IPS-15b (cell line): ENCODE data around the gene RNF150.
A peak's percentile ranks its signal among the peaks of the same experiment; 100 is the strongest.
"Not testable (repeated sequence)": the region's sequence is repeated elsewhere in the genome, so short reads cannot be mapped to it uniquely, and the experiment has no call there.

Source experiments
- H3K27me3 ChIP-seq: one replicate; pipeline ENCODE4 v1.6.1; 2013; ENCODE audit warnings: low read length; ENCODE audit not compliant: control insufficient read depth, insufficient read depth
- H3K36me3 ChIP-seq: one replicate; pipeline ENCODE4 v1.6.1; 2013; ENCODE audit warnings: low read length; ENCODE audit not compliant: control insufficient read depth, insufficient read depth
- H3K4me1 ChIP-seq: one replicate; pipeline ENCODE4 v1.6.1; 2013; ENCODE audit warnings: mild to moderate bottlenecking, low read length; ENCODE audit not compliant: control insufficient read depth, insufficient read depth
- H3K4me3 ChIP-seq: one replicate; pipeline ENCODE4 v1.5.1; 2013; ENCODE audit warnings: low read depth, low read length
- H3K9ac ChIP-seq: one replicate; pipeline ENCODE4 v1.6.1; 2013; ENCODE audit warnings: low read depth, mild to moderate bottlenecking, low read length
- H3K9me3 ChIP-seq: one replicate; pipeline ENCODE4 v1.6.1; 2013; ENCODE audit warnings: mild to moderate bottlenecking, low read length; ENCODE audit not compliant: control insufficient read depth, insufficient read depth

The RNF150 gene

DNA sequence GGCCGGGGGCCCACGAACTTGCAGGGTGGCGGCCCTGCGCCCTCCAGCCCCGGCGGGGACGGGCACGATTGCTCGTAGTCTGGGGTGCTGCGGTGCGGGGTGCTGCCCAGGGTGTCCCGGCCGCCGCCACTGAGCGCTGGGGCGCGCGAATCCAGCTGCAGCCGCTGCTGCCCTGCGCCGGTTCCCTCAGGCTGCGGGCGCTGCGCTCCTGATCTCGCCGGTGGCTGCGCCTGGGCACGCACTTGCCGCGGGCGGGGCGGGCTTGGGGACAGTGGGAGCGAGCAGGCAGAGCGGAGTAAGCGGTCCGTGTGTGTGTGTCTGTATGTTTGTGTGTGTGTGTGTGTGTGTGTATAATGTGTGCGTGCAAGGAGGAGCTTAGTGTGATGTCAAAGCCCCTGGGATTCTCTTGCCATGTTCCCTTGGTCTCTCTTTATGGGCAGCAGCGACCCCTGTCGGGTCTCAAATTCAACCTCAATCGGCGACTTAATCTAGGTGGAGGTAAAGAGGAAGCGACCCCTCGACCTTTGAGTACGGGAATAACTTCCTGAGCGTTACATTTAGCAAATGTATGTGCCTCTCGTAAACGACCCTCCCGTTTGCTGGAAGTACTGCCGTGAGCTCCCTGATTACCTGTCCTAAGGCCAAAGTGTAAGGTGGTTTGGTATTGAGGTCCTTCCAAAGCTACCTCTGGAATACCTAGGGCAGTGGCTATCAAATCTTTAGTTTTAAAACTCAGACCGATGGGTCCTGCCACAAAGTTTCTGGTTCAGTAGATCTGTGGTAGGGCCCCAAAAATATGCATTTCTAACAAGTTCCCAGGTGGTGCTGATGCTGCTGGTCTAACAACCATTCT is at the start of gene RNF150:
TSS of gene RNF150 (minus strand) at position 324 of the 853 bp plus-strand sequence.
- Histone ChIP-seq H3K27me3 (peaks cover 25% of the 10 kb centered on the region), H3K4me1 (peaks cover 9% of the 10 kb centered on the region), H3K9ac (peak within 1 kb of the TSS; percentile 75), H3K9me3 (no peaks in the 10 kb centered on the region), H3K36me3 (no peaks in the 10 kb centered on the region), H3K4me3 (peak within 1 kb of the TSS; percentile 92)

DNA sequence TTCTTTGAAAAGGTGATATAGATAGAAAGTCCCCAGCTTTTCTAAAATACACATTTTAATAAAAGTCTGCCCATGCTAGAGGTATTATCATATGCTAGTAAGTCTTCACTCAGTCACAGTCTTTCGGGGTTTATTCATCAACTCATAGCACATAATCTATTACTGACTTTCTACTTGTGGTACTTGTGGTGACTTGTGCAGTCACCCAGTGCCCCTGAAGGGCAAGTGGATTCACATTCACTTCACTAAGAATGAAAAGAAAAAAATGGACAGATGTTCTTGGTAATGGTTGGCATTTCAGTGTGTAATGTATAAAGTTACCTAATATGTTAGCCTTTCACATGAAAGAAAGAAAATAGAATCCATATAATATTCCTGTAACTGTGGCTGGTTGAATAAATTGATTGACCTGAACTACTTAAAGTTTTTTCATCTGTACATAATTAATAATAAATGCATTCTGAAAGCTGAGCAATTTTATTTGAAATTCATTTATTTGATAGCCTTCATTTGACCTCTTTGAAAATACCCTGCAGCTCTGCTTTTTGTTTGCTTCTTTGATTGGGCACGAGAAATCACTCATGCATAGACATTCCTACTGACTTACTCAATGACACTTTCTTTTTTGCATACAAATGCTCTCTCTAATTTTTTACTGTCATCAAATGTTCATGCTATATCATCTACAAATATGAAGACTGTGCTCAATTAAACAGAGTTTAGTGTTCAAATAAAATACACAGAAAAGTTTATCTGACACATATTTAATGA is 47.9 kb upstream of the RNF150 start:
- Histone ChIP-seq H3K36me3 (no peaks in the 10 kb centered on the region), H3K9ac (no peak overlapping the region), H3K4me3 (no peak overlapping the region), H3K27me3 (no peaks in the 10 kb centered on the region), H3K9me3 (no peaks in the 10 kb centered on the region), H3K4me1 (no peaks in the 10 kb centered on the region)

DNA sequence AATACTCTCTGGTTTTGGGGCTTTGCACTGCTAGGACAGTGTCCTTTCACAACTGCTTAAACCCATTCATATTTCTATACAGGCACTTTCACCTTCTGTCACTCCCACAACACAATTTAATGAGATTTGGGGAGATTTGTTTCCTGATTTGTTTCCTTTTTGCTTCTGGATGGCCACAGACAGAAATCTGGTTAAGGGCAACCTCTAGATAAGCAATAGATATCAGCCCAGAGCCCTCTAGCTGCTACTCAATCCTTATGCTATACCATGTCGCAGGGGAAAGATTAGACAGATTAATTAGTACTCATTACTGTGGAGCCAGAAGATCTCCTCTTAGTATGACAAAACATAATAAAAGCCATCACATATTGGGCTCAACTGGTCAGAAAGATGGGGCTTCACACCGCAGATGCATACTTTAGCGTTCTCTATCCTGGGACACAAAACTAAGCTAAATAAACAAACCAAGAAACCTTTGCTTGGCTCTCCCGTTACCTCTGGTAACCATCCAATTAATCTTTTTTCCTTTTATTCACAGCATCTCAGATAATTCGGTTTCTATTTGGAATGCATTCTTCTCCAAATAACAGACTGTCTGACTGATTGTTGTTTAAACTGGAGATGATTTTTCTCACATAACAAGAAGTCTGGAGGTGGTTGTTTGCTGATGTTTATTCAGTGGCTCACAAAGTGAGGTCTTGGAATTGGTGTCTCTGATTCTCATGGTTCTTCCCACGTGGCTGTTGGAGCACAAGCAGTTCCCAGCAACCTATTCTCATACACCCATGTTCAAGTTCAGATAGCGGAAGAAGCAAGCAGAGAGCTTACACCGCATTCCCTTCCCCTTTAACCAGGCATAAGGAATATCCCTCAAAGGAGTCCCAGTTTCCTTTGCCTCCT is 46.5 kb upstream of the RNF150 start:
- no peaks in the 10 kb centered on the region for H3K36me3 ChIP-seq
- no peaks in the 10 kb centered on the region for H3K27me3 ChIP-seq
- no peak overlapping the region for H3K9ac ChIP-seq
- H3K4me3 ChIP-seq = no peak overlapping the region
- H3K4me1 ChIP-seq = no peaks in the 10 kb centered on the region
- H3K9me3 ChIP-seq = no peaks in the 10 kb centered on the region

DNA sequence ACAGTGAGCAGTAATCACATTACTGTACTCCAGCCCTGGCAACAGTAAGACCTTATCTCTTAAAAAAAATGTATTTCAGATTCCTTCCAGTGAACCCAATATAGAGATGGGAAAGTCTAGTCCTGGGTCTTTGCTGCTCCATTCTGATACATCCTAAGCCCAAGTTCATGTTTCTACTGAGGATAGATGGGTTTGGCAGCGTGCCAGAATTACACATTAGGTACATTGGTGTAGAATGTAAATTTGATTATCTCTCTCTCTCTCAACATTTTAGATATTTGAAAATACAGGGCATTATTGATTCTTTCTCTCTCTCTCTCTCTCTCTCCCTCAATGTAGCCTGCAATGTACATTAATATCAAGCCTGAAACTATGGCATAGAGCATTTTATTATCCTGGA is 43.9 kb upstream of the RNF150 start:
- H3K4me1 ChIP-seq = no peaks in the 10 kb centered on the region
- no peak overlapping the region for H3K9ac ChIP-seq
- no peak overlapping the region for H3K4me3 ChIP-seq
- H3K9me3 ChIP-seq = no peaks in the 10 kb centered on the region
- H3K36me3 ChIP-seq = no peaks in the 10 kb centered on the region
- H3K27me3 ChIP-seq = no peaks in the 10 kb centered on the region

DNA sequence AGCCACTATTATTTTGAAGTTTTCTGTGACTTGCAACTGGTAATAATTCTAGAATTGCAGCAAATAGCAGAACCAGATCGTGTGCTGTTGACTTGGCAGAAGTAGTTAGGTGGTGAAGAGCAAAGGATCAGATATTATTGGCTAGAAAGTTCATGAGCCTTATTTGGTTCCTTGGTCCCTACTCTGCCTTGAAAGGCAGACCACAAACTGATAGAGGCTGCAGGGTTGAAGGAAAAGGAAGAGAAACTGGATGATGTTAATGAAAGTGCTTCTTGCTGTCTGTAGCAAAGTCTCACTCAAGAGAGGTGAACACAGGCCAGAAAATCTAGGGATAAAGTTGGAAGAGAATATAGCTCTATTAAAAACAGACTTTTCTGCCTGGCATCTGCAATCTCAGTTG is 41.2 kb upstream of the RNF150 start:
- H3K4me3 ChIP-seq = no peak overlapping the region
- no peak overlapping the region for H3K9ac ChIP-seq
- H3K4me1 ChIP-seq = no peaks in the 10 kb centered on the region
- no peaks in the 10 kb centered on the region for H3K27me3 ChIP-seq
- no peaks in the 10 kb centered on the region for H3K9me3 ChIP-seq
- H3K36me3 ChIP-seq = no peaks in the 10 kb centered on the region

DNA sequence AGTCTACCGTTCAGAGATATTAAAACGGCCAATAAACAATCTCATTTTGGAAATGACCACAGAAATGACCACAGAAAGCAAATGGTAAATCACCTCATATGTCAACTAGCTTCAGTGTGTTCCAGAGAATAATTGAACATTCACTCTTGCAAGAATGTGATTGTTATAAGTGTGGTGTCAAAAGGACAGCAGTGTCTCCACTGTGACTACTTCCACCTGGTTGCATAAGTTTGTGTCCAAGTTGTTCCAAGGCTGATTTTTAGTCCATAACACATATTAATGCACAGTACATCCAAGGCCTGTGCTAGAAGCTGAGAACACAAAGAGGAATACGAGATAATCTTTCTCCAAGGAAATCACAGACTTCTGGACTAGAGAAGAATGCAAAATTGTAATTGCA is 37.4 kb upstream of the RNF150 start:
- no peaks in the 10 kb centered on the region for H3K4me1 ChIP-seq
- H3K9ac ChIP-seq = no peak overlapping the region
- no peaks in the 10 kb centered on the region for H3K27me3 ChIP-seq
- no peaks in the 10 kb centered on the region for H3K9me3 ChIP-seq
- H3K4me3 ChIP-seq = no peak overlapping the region
- H3K36me3 ChIP-seq = no peaks in the 10 kb centered on the region

DNA sequence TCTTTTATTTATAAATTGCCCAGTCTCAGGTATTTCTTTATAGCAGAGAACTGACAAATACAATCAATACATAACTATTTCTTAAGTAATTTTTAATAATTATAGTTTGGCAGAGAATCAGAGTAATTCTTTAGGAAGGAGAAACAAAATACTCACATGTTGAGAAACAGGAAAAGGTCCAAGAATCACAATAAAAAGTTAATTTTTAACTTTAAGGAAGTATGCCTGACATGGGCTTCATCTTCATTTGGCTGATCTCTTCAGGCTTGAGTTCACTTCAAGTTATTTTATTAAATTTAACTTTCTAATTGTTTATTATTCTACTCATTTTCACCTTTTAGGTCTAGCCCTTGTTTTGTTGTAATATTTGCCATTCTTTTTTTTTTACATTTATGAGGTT is 36.1 kb upstream of the RNF150 start:
- no peaks in the 10 kb centered on the region for H3K4me1 ChIP-seq
- no peak overlapping the region for H3K9ac ChIP-seq
- no peaks in the 10 kb centered on the region for H3K27me3 ChIP-seq
- no peak overlapping the region for H3K4me3 ChIP-seq
- H3K36me3 ChIP-seq = no peaks in the 10 kb centered on the region
- no peaks in the 10 kb centered on the region for H3K9me3 ChIP-seq

DNA sequence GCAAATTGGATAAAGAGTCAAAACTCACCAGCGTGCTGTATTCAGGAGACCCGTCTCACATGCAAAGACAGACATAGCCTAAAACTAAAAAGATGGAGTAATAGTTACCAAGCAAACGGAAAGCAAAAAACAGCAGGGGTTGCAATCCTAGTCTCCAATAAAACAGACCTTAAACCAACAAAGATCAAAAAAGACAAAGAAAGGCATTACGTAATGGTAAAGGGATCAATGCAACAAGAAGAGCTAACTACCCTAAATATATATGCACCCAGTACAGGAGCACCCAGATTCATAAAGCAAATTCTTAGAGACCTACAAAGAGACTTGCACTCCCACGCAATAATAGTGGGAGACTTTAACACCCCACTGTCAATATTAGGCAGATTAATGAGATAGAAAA is 31.7 kb upstream of the RNF150 start:
- H3K36me3 ChIP-seq, H3K4me3 ChIP-seq, H3K27me3 ChIP-seq, H3K9me3 ChIP-seq, H3K4me1 ChIP-seq, H3K9ac ChIP-seq: not testable (repeated sequence)

DNA sequence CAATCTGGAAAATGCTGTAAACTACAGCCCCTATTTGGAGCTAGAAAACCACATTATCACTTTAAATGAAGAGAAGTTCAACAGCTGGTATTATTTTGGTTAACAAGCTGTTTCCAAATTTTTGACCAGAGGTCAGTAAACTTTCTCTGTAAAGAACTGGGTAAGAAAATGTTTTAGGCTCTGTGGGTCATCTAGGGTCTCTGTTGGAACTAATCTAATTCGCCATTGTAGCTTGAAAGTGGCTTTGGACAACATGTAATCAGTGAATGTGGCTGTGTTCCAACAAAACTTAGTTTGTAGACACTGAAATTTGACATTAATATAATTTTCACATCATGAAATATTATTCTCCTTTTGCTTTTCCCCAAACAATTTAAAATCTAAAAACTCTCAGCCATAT is 25.8 kb upstream of the RNF150 start:
- no peak overlapping the region for H3K4me3 ChIP-seq
- H3K4me1 ChIP-seq = no peaks in the 10 kb centered on the region
- H3K36me3 ChIP-seq = no peaks in the 10 kb centered on the region
- H3K9me3 ChIP-seq = peaks cover 7% of the 10 kb centered on the region
- H3K27me3 ChIP-seq = no peaks in the 10 kb centered on the region
- no peak overlapping the region for H3K9ac ChIP-seq

DNA sequence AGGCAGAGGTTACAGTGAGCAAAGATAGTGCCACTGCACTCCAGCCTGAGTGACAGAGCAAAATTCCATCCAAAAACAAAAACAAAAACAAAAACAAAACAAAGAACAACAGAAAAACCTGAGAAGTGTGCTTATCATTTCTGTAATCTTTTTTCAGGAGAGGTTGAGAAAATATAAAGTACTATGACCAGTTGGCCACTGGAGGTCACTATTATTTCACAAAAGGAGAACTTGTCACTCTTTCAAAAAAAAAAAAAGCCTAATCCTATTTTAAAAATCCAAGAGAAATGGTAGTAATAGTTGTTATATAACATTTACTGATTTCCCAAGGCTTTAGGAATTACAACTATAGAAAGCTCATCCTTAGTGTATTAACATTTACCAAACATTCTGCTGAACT is 24.9 kb upstream of the RNF150 start:
- H3K36me3 ChIP-seq = no peaks in the 10 kb centered on the region
- no peaks in the 10 kb centered on the region for H3K27me3 ChIP-seq
- peaks cover 7% of the 10 kb centered on the region for H3K9me3 ChIP-seq
- no peak overlapping the region for H3K9ac ChIP-seq
- no peaks in the 10 kb centered on the region for H3K4me1 ChIP-seq
- no peak overlapping the region for H3K4me3 ChIP-seq

DNA sequence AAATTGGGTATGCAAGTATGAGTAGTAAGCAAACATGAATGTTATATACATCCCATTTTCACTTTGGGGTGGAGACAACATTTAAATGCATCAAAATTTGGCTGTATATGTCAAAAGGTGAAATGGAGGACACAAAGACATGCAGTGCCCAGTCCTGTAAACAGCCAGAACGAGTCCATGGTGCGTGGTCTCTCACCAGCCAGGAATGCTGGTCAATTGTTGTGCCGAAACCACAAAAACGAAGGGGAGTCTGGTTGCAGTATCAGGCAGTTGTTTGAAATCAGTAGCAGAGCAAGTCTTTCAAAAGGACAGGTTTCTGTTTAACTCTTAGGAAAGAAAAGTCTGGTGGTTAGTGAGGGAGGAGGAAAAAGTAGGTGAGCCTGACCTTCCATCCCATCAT is 22.3 kb upstream of the RNF150 start:
- Histone ChIP-seq H3K27me3 (no peaks in the 10 kb centered on the region), H3K9ac (no peak overlapping the region), H3K36me3 (no peaks in the 10 kb centered on the region), H3K4me3 (no peak overlapping the region), H3K9me3 (no peaks in the 10 kb centered on the region), H3K4me1 (no peaks in the 10 kb centered on the region)
